Loucy (cell line): ENCODE measurements around the gene ERFE.

ENCODE experiments used
- EZH2phosphoT487 ChIP-seq: fragments of 200-600 bp; IDR thresholded peaks from 2 replicates; pipeline ENCODE4 v1.6.1; 2018; ENCODE audit warnings: antibody characterized with exemption, mild to moderate bottlenecking, moderate library complexity, borderline replicate concordance
- TF ChIP-seq, protein P1 (sequence below): fragments of 200-600 bp; sonication (generic); conservative IDR thresholded peaks from 2 replicates; pipeline ENCODE4 v1.5.1; 2014; ENCODE audit warnings: mild to moderate bottlenecking, antibody characterized with exemption, low read length

DNA sequence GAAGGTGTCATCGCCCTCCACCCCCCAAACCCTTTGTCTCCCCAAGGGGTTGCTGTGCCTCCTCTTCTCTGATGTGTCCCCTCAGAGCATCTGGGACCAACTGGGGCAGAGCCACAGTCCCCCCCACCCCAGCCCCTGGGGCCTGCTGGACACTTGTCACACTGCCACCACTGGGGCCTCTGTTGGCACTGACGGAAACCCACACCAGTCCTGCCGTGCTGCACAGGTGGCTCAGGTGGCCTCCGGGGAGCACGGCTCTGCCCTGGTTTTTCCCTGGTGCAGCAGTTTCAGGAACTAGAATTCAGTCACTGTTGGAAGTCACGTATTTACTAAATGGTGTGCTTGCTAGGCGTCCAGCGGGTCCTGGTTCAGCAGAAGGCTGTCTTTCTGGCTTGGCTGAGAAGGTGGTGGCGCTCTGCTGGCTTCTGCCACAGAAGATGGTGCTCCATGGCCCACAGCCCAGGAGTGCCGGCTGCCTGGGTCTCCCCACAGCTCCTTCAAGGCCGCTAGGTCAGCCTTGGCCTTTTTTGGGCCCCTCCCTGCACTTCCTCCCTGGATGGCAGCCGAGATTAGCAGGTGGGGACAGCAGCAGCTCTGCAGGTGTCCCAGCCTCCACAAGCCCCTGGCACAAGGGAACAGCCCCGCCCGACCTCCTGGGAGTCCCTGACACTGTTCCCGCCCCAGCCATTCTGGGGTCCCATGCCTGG, 38.9 kb upstream of the ERFE start:
- TF ChIP-seq, protein P1, sequence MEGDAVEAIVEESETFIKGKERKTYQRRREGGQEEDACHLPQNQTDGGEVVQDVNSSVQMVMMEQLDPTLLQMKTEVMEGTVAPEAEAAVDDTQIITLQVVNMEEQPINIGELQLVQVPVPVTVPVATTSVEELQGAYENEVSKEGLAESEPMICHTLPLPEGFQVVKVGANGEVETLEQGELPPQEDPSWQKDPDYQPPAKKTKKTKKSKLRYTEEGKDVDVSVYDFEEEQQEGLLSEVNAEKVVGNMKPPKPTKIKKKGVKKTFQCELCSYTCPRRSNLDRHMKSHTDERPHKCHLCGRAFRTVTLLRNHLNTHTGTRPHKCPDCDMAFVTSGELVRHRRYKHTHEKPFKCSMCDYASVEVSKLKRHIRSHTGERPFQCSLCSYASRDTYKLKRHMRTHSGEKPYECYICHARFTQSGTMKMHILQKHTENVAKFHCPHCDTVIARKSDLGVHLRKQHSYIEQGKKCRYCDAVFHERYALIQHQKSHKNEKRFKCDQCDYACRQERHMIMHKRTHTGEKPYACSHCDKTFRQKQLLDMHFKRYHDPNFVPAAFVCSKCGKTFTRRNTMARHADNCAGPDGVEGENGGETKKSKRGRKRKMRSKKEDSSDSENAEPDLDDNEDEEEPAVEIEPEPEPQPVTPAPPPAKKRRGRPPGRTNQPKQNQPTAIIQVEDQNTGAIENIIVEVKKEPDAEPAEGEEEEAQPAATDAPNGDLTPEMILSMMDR = no peak
- no peak for TF ChIP-seq EZH2phosphoT487
